Transverse colon (tissue), 4 donors: ENCODE data around the gene OPN1MW3. TPM values are rescaled to one million over a fixed set of nuclear protein-coding genes. Genes with fewer than 3 reads are reported as not detected.
"Not testable (repeated sequence)": the region's sequence is repeated elsewhere in the genome, so short reads cannot be mapped to it uniquely, and the experiment has no call there.

Experiments used
- DNase-seq: peaks from one replicate; pipeline ENCODE4 v3.0.0-alpha.2; 2019
- H3K27ac ChIP-seq, 4 donors: fragments of 200-600 bp; sonication (generic); 2 replicates each; pipeline ENCODE4 v1.5.1; 2016 to 2018; ENCODE audit warnings: inconsistent platforms in 4 of 4
- H3K27me3 ChIP-seq: fragments of 200-600 bp; sonication (generic); 2 replicates; pipeline ENCODE4 v1.5.1; 2017; ENCODE audit warnings: inconsistent platforms
- H3K36me3 ChIP-seq, 4 donors: fragments of 200-600 bp; sonication (generic); 2 replicates each; pipeline ENCODE4 v1.5.1; 2017 to 2019; ENCODE audit warnings: inconsistent platforms in 4 of 4
- H3K4me1 ChIP-seq, 4 donors: fragments of 200-600 bp; sonication (generic); 2 replicates each; pipeline ENCODE4 v1.5.1; 2017 to 2020; ENCODE audit warnings: inconsistent platforms in 4 of 4
- H3K4me3 ChIP-seq, 4 donors: fragments of 200-600 bp; sonication (generic); 1 replicate in 1 of 4; 2 replicates in 3 of 4; pipeline versions ENCODE4 v1.5.1 to v1.6.1; 2017 to 2019; ENCODE audit warnings: inconsistent platforms in 4 of 4
- H3K9me3 ChIP-seq, 2 donors: fragments of 200-600 bp; sonication (generic); 2 replicates each; pipeline ENCODE4 v1.5.1; 2017 to 2019; ENCODE audit warnings: inconsistent platforms in 2 of 2
- CTCF ChIP-seq, 5 experiments: fragments of 200-600 bp in 3 of 5; fragments of 450-650 bp in 2 of 5; sonication (generic) in 3 of 5; IDR thresholded peaks; 1 replicate in 2 of 5; 2 replicates in 3 of 5; pipeline ENCODE4 v1.5.1; 2016 to 2017; ENCODE audit warnings: antibody characterized with exemption in 5 of 5, inconsistent platforms in 3 of 5, mild to moderate bottlenecking in 2 of 5, moderate library complexity in 1 of 5
- EP300 ChIP-seq: sonication (generic); formaldehyde crosslinking; IDR thresholded peaks from one replicate; pipeline ENCODE4 v1.6.1; 2017; ENCODE audit warnings: antibody characterized with exemption, low read depth
- POLR2A ChIP-seq: fragments of 450-650 bp; IDR thresholded peaks from one replicate; pipeline ENCODE4 v1.6.1; 2016; ENCODE audit warnings: antibody characterized with exemption, mild to moderate bottlenecking, moderate library complexity
- POLR2AphosphoS5 ChIP-seq, 3 donors: sonication (generic); formaldehyde crosslinking; IDR thresholded peaks; one replicate each; pipeline ENCODE4 v1.6.1; 2016; ENCODE audit warnings: antibody characterized with exemption in 3 of 3
- WGBS, 2 donors: methylation state at CpG; one replicate each; pipeline ENCODE4 v1.1.5; 2018; ENCODE audit warnings: low coverage in 1 of 2; 5-methylcytosine and 5-hydroxymethylcytosine counted together
- in situ Hi-C, 4 donors: fragments of 200-750 bp; cut with MboI; loops; one replicate each; pipeline versions ENCODE4 v1.15.0 to v1.15.1; 2017; ENCODE audit warnings: low sequenced_read_pairs in 3 of 4, low pct_ligation_motif_present in 1 of 4, low pct_unique_long_range_greater_than_20kb in 1 of 4
- intact Hi-C: fragments of 100-400 bp; cut with DNase I; formaldehyde crosslinking; loops from one replicate; pipeline ENCODE4 v1.15.1; 2023; ENCODE audit warnings: low total_unique reads
- total RNA-seq, 4 donors: library from RNA; depleted of rRNA; stranded (reverse); fragments of >200 nt; gene quantifications; one replicate each; pipeline ENCODE4 v1.1.0, GENCODE V29; 2016

OPN1MW3 gene
- total RNA-seq, 4 donors from 2014 or later = not detected

GRCh38 chrX:154298312-154298711 lies 40.9 kb downstream of the OPN1MW3 start:
- DNase-seq = no peak
- Histone ChIP-seq H3K36me3 (no peaks in the 10 kb centered on the region), H3K4me3 (no peak overlapping the region), H3K27ac (no peak overlapping the region), H3K9me3 (no peaks in the 10 kb centered on the region), H3K4me1 (no peaks in the 10 kb centered on the region), H3K27me3 (no peaks in the 10 kb centered on the region)
- TF ChIP-seq POLR2A (no peak), CTCF (IDR thresholded peaks at IDR 0.05) (no peak), POLR2AphosphoS5 (IDR thresholded peaks at IDR 0.05) (no peak), EP300 (no peak)
- 66% methylated on average over 7 of the region's 7 CpGs; no CpG with 5 or more reads in 1 of the 2 donors for WGBS, 2 donors
- intact Hi-C loops = no loop called here
- in situ Hi-C loops = no loop called here

- Histone ChIP-seq H3K36me3 (no peaks in the 10 kb centered on the region), H3K27ac (no peak overlapping the region), H3K9me3 (no peaks in the 10 kb centered on the region), H3K27me3 (no peaks in the 10 kb centered on the region), H3K4me1 (no peaks in the 10 kb centered on the region), H3K4me3 (no peak overlapping the region)
- TF ChIP-seq EP300 = no peak
- no peak for TF ChIP-seq CTCF (IDR thresholded peaks at IDR 0.05)
- TF ChIP-seq POLR2AphosphoS5 (IDR thresholded peaks at IDR 0.05) = no peak
- no peak for TF ChIP-seq POLR2A
- DNase-seq = no peak
- intact Hi-C loops (no loop called here), in situ Hi-C loops (no loop called here)
- WGBS, 2 donors = 88% methylated on average over 8 of the region's 8 CpGs; no CpG with 5 or more reads in 1 of the 2 donors
Measured at GRCh38 chrX:154300816-154301215, 43.4 kb downstream of the OPN1MW3 start.

- H3K4me1 ChIP-seq, H3K9me3 ChIP-seq, DNase-seq, intact Hi-C loops, in situ Hi-C loops, H3K27me3 ChIP-seq, H3K27ac ChIP-seq, H3K4me3 ChIP-seq, H3K36me3 ChIP-seq: not testable (repeated sequence)
- 82% methylated on average over 7 of the region's 7 CpGs; no CpG with 5 or more reads in 1 of the 2 donors for WGBS, 2 donors
Measured at GRCh38 chrX:154302998-154303397, 45.6 kb downstream of the OPN1MW3 start.

GRCh38 chrX:154303476-154303875 lies 46.1 kb downstream of the OPN1MW3 start:
- H3K36me3 ChIP-seq = no peaks in the 10 kb centered on the region
- in situ Hi-C loops = no loop called here
- H3K27me3 ChIP-seq = no peaks in the 10 kb centered on the region
- no peak for TF ChIP-seq CTCF (IDR thresholded peaks at IDR 0.05)
- no peak for TF ChIP-seq POLR2AphosphoS5 (IDR thresholded peaks at IDR 0.05)
- TF ChIP-seq POLR2A = no peak
- TF ChIP-seq EP300 = no peak
- H3K27ac ChIP-seq = no peak overlapping the region
- no peaks in the 10 kb centered on the region for H3K4me1 ChIP-seq
- WGBS, 2 donors = 55 to 69% methylated on average over 4 to 8 of the region's 8 CpGs
- H3K9me3 ChIP-seq = no peaks in the 10 kb centered on the region
- intact Hi-C loops = no loop called here
- DNase-seq = no peak
- no peak overlapping the region for H3K4me3 ChIP-seq

GRCh38 chrX:154304846-154305245 lies 47.5 kb downstream of the OPN1MW3 start:
- no peak for TF ChIP-seq POLR2AphosphoS5 (IDR thresholded peaks at IDR 0.05)
- no peak for DNase-seq
- Histone ChIP-seq H3K4me3 (no peak overlapping the region), H3K4me1 (no peaks in the 10 kb centered on the region), H3K27ac (no peak overlapping the region), H3K9me3 (no peaks in the 10 kb centered on the region), H3K36me3 (no peaks in the 10 kb centered on the region), H3K27me3 (no peaks in the 10 kb centered on the region)
- in situ Hi-C loops (no loop called here), intact Hi-C loops (no loop called here)
- 77% methylated on average over 10 of the region's 10 CpGs; no CpG with 5 or more reads in 1 of the 2 donors for WGBS, 2 donors
